OCI-LY7 (cell line): ENCODE measurements around the gene SYT9.

ENCODE experiments used
- CTCF ChIP-seq: fragments of 200-600 bp; sonication (generic); conservative IDR thresholded peaks from 2 replicates; pipeline ENCODE4 v1.5.1; 2014; ENCODE audit warnings: mild to moderate bottlenecking, antibody characterized with exemption, low read length, moderate library complexity, mixed read lengths
- EZH2phosphoT487 ChIP-seq: fragments of 200-600 bp; sonication (generic); IDR thresholded peaks from 2 replicates; pipeline ENCODE4 v1.6.1; 2018; ENCODE audit warnings: low read depth, borderline replicate concordance, mild to moderate bottlenecking, mixed run types, antibody characterized with exemption, low read length, moderate library complexity, mixed read lengths

- no peak for TF ChIP-seq CTCF
- TF ChIP-seq EZH2phosphoT487, result no peak
Observed at GRCh38 chr11:7490054-7490453, 238.3 kb downstream of the SYT9 start.
